Activated CD8-positive, alpha-beta T cell treated with anti-CD3 and anti-CD28 coated beads, Interleukin-2, amount 10 ng/mL, durations not matched to agents 7 days and 5 days (primary cell): ENCODE measurements around the gene F13A1. TPM values are rescaled to one million over a fixed set of nuclear protein-coding genes. Genes with fewer than 3 reads are reported as not detected.

Experiments
- ATAC-seq: fragments of 150-1000 bp; cut with Tn5 transposase; one replicate; pipeline ENCODE4 v1.10.0; 2021; ENCODE audit warnings: moderate library complexity
- CTCF ChIA-PET: fragments of 350-600 bp; sonication (Branson Sonifier 250); formaldehyde crosslinking; loops from one replicate; lab custom pipeline; 2021; ENCODE audit warnings: antibody characterized with exemption; lab: Charles Lee
- POLR2A ChIA-PET: fragments of 350-600 bp; sonication (Branson Sonifier 250); formaldehyde crosslinking; loops from one replicate; lab custom pipeline; 2021; ENCODE audit warnings: antibody characterized with exemption; lab: Charles Lee
- DNase-seq: peaks from one replicate; pipeline ENCODE4 v3.0.0-alpha.2; 2020
- H3K27ac Mint-ChIP-seq: one replicate; pipeline ENCODE4 v1.8.0; 2021; ENCODE audit warnings: mild to moderate bottlenecking, mixed read lengths
- H3K27me3 Mint-ChIP-seq: one replicate; pipeline ENCODE4 v1.8.0; 2021; ENCODE audit warnings: low read depth, mixed read lengths
- H3K36me3 Mint-ChIP-seq: one replicate; pipeline ENCODE4 v1.8.0; 2021; ENCODE audit warnings: low read depth, mixed read lengths
- H3K4me1 Mint-ChIP-seq: one replicate; pipeline ENCODE4 v1.8.0; 2021; ENCODE audit warnings: low read depth, mixed read lengths
- H3K4me3 Mint-ChIP-seq: one replicate; pipeline ENCODE4 v1.8.0; 2021; ENCODE audit warnings: mild to moderate bottlenecking, mixed read lengths
- H3K9me3 Mint-ChIP-seq: one replicate; pipeline ENCODE4 v1.8.0; 2022; ENCODE audit warnings: mixed read lengths; ENCODE audit not compliant: insufficient read depth
- total RNA-seq, 2 experiments: library from RNA; stranded (reverse); gene quantifications; one replicate each; pipeline ENCODE4 v1.2.3, GENCODE V29; 2021

F13A1 gene
- total RNA-seq, 2 experiments from 2014 or later = not detected

GRCh38 chr6:6202886-6203285, 117.6 kb downstream of the F13A1 start:
- H3K9me3 Mint-ChIP-seq = no peaks in the 10 kb centered on the region
- ChIA-PET CTCF (no interaction called here), POLR2A (no interaction called here)
- ATAC-seq (no peak), DNase-seq (no peak)
- H3K27me3 Mint-ChIP-seq = no peaks in the 10 kb centered on the region
- no peak overlapping the region for H3K4me3 Mint-ChIP-seq
- no peaks in the 10 kb centered on the region for H3K4me1 Mint-ChIP-seq
- no peak overlapping the region for H3K27ac Mint-ChIP-seq
- H3K36me3 Mint-ChIP-seq = no peaks in the 10 kb centered on the region

- ChIA-PET CTCF (no interaction called here), POLR2A (no interaction called here)
- DNase-seq (no peak), ATAC-seq (no peak)
- H3K9me3 Mint-ChIP-seq = no peaks in the 10 kb centered on the region
- H3K4me3 Mint-ChIP-seq = no peak overlapping the region
- H3K27ac Mint-ChIP-seq = no peak overlapping the region
- H3K27me3 Mint-ChIP-seq = no peaks in the 10 kb centered on the region
- no peaks in the 10 kb centered on the region for H3K4me1 Mint-ChIP-seq
- H3K36me3 Mint-ChIP-seq = no peaks in the 10 kb centered on the region
Measured at GRCh38 chr6:6201200-6201599, 119.3 kb downstream of the F13A1 start.

- Mint-ChIP-seq H3K4me3 (no peak overlapping the region), H3K36me3 (no peaks in the 10 kb centered on the region), H3K27me3 (no peaks in the 10 kb centered on the region), H3K27ac (no peak overlapping the region), H3K4me1 (no peaks in the 10 kb centered on the region), H3K9me3 (no peaks in the 10 kb centered on the region)
- no peak for DNase-seq
- POLR2A ChIA-PET = no interaction called here
- no peak for ATAC-seq
- CTCF ChIA-PET = no interaction called here
Measured at GRCh38 chr6:6199678-6200077, 120.8 kb downstream of the F13A1 start.

- DNase-seq = no peak
- Mint-ChIP-seq H3K9me3 (no peaks in the 10 kb centered on the region), H3K4me3 (no peak overlapping the region), H3K27ac (no peak overlapping the region), H3K27me3 (no peaks in the 10 kb centered on the region), H3K36me3 (no peaks in the 10 kb centered on the region), H3K4me1 (no peaks in the 10 kb centered on the region)
- ChIA-PET CTCF (no interaction called here), POLR2A (no interaction called here)
- ATAC-seq = no peak
Measured at GRCh38 chr6:6196762-6197161, 123.7 kb downstream of the F13A1 start.

- ChIA-PET CTCF (no interaction called here), POLR2A (no interaction called here)
- H3K9me3 Mint-ChIP-seq = no peaks in the 10 kb centered on the region
- no peaks in the 10 kb centered on the region for H3K27me3 Mint-ChIP-seq
- ATAC-seq = no peak
- no peak overlapping the region for H3K27ac Mint-ChIP-seq
- H3K4me3 Mint-ChIP-seq = no peak overlapping the region
- no peaks in the 10 kb centered on the region for H3K4me1 Mint-ChIP-seq
- no peak for DNase-seq
- no peaks in the 10 kb centered on the region for H3K36me3 Mint-ChIP-seq
Measured at GRCh38 chr6:6195080-6195479, 125.4 kb downstream of the F13A1 start.

GRCh38 chr6:6193221-6193745, 127.2 kb downstream of the F13A1 start:
- Mint-ChIP-seq H3K27me3 (no peaks in the 10 kb centered on the region), H3K4me3 (no peak overlapping the region), H3K36me3 (no peaks in the 10 kb centered on the region), H3K9me3 (no peaks in the 10 kb centered on the region), H3K27ac (no peak overlapping the region), H3K4me1 (no peaks in the 10 kb centered on the region)
- ChIA-PET CTCF (no interaction called here), POLR2A (no interaction called here)
- DNase-seq (no peak), ATAC-seq (no peak)

- Mint-ChIP-seq H3K9me3 (no peaks in the 10 kb centered on the region), H3K36me3 (no peaks in the 10 kb centered on the region), H3K4me1 (no peaks in the 10 kb centered on the region), H3K27me3 (no peaks in the 10 kb centered on the region), H3K4me3 (no peak overlapping the region), H3K27ac (no peak overlapping the region)
- ChIA-PET CTCF (no interaction called here), POLR2A (no interaction called here)
- ATAC-seq = no peak
- DNase-seq = no peak
Measured at GRCh38 chr6:6191909-6192308, 128.6 kb downstream of the F13A1 start.

GRCh38 chr6:6191476-6191875, 129.0 kb downstream of the F13A1 start:
- ATAC-seq = no peak
- Mint-ChIP-seq H3K36me3 (no peaks in the 10 kb centered on the region), H3K4me3 (no peak overlapping the region), H3K9me3 (no peaks in the 10 kb centered on the region), H3K4me1 (no peaks in the 10 kb centered on the region), H3K27me3 (no peaks in the 10 kb centered on the region), H3K27ac (no peak overlapping the region)
- CTCF ChIA-PET = no interaction called here
- DNase-seq = peak; percentile 23
- POLR2A ChIA-PET = no interaction called here

GRCh38 chr6:6180684-6181083, 139.8 kb downstream of the F13A1 start:
- Mint-ChIP-seq H3K27ac (no peak overlapping the region), H3K4me1 (no peaks in the 10 kb centered on the region), H3K9me3 (no peaks in the 10 kb centered on the region), H3K4me3 (no peak overlapping the region), H3K36me3 (no peaks in the 10 kb centered on the region), H3K27me3 (peaks cover 4% of the 10 kb centered on the region)
- ChIA-PET POLR2A (no interaction called here), CTCF (no interaction called here)
- DNase-seq = no peak
- ATAC-seq = no peak

- POLR2A ChIA-PET = no interaction called here
Measured at GRCh38 chr6:6179858-6180623, 140.4 kb downstream of the F13A1 start.

GRCh38 chr6:6178795-6179194, 141.7 kb downstream of the F13A1 start:
- Mint-ChIP-seq H3K4me1 (no peaks in the 10 kb centered on the region), H3K27me3 (peaks cover 4% of the 10 kb centered on the region), H3K36me3 (no peaks in the 10 kb centered on the region), H3K27ac (no peak overlapping the region), H3K4me3 (no peak overlapping the region), H3K9me3 (no peaks in the 10 kb centered on the region)
- CTCF ChIA-PET = no interaction called here
- no peak for DNase-seq
- ATAC-seq = no peak
- POLR2A ChIA-PET = no interaction called here

More at GRCh38 chr6:6179858-6180623, 140.4 kb downstream of the F13A1 start:
- Mint-ChIP-seq H3K4me3 (no peak overlapping the region), H3K9me3 (no peaks in the 10 kb centered on the region), H3K36me3 (no peaks in the 10 kb centered on the region), H3K27me3 (peaks cover 4% of the 10 kb centered on the region), H3K4me1 (no peaks in the 10 kb centered on the region), H3K27ac (no peak overlapping the region)
- CTCF ChIA-PET = no interaction called here
- DNase-seq = no peak
- no peak for ATAC-seq

GRCh38 chr6:6177754-6178153, 142.7 kb downstream of the F13A1 start:
- Mint-ChIP-seq H3K27me3 (peaks cover 4% of the 10 kb centered on the region), H3K9me3 (no peaks in the 10 kb centered on the region), H3K4me3 (no peak overlapping the region), H3K27ac (no peak overlapping the region), H3K4me1 (no peaks in the 10 kb centered on the region), H3K36me3 (no peaks in the 10 kb centered on the region)
- POLR2A ChIA-PET = no interaction called here
- DNase-seq (no peak), ATAC-seq (no peak)
- CTCF ChIA-PET = no interaction called here
